Dendritic cell treated with granulocyte-macrophage colony-stimulating factor and Interleukin-4, amounts not matched to agents 40 ng/mL and 50 ng/mL, for 4 days (primary cell): ENCODE results near the gene RNASE9.

Experiments
- H3K27ac Mint-ChIP-seq: one replicate; pipeline ENCODE4 v1.8.0; 2022; ENCODE audit warnings: mild to moderate bottlenecking, mixed read lengths
- H3K27me3 Mint-ChIP-seq: one replicate; pipeline ENCODE4 v1.8.0; 2022; ENCODE audit warnings: mild to moderate bottlenecking, mixed read lengths
- H3K36me3 Mint-ChIP-seq: one replicate; pipeline ENCODE4 v1.8.0; 2022; ENCODE audit warnings: low read depth, mixed read lengths
- H3K4me1 Mint-ChIP-seq: one replicate; pipeline ENCODE4 v1.8.0; 2022; ENCODE audit warnings: low read depth, mixed read lengths
- H3K4me3 Mint-ChIP-seq: one replicate; pipeline ENCODE4 v1.8.0; 2022; ENCODE audit warnings: mild to moderate bottlenecking, moderate library complexity, mixed read lengths
- H3K9me3 Mint-ChIP-seq: one replicate; pipeline ENCODE4 v1.8.0; 2022; ENCODE audit warnings: mixed read lengths
- intact Hi-C: fragments of 100-400 bp; cut with micrococcal nuclease; formaldehyde crosslinking; loops from one replicate; pipeline ENCODE4 v1.15.0; 2022

The RNASE9 gene

GRCh38 chr14:20563971-20564370 lies 3.1 kb upstream of the RNASE9 start:
- H3K4me3 Mint-ChIP-seq: no peak overlapping the region
- no peaks in the 10 kb centered on the region for H3K4me1 Mint-ChIP-seq
- intact Hi-C loops: no loop called here
- peaks cover 12% of the 10 kb centered on the region for H3K9me3 Mint-ChIP-seq
- no peaks in the 10 kb centered on the region for H3K27me3 Mint-ChIP-seq
- no peak overlapping the region for H3K27ac Mint-ChIP-seq
- H3K36me3 Mint-ChIP-seq: no peaks in the 10 kb centered on the region

DNA sequence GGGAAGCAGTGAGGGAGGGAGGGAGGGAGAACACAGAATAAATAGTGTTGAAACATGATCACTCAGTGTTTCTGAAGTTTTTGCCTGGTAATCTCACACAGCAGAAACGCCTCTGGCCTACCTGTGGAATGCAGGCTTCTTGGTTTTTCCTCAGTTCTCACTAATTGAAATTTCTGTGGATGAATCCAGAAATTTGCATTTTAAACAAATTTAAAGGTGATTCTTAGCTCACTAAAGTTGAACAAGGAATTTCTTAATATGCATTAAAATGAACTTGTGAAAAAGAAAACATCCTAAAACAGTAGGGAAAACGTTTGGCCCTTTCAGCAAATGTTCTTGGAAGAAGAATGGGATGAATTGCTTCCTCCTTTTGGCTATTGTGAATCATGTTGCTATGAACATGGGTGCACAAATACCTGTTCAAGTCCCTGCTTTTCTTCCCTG lies 1.4 kb downstream of the RNASE9 start:
- H3K9me3 Mint-ChIP-seq: no peaks in the 10 kb centered on the region
- H3K27ac Mint-ChIP-seq: no peak overlapping the region
- H3K4me1 Mint-ChIP-seq: peaks cover 8% of the 10 kb centered on the region
- intact Hi-C loops: no loop called here
- H3K36me3 Mint-ChIP-seq: no peaks in the 10 kb centered on the region
- no peak overlapping the region for H3K4me3 Mint-ChIP-seq
- H3K27me3 Mint-ChIP-seq: peaks cover 1% of the 10 kb centered on the region

- intact Hi-C loops: no loop called here
- H3K4me1 Mint-ChIP-seq: peaks cover 8% of the 10 kb centered on the region
- H3K27me3 Mint-ChIP-seq: peaks cover 1% of the 10 kb centered on the region
- H3K9me3 Mint-ChIP-seq: no peaks in the 10 kb centered on the region
- no peaks in the 10 kb centered on the region for H3K36me3 Mint-ChIP-seq
- H3K27ac Mint-ChIP-seq: no peak overlapping the region
- no peak overlapping the region for H3K4me3 Mint-ChIP-seq
Observed at GRCh38 chr14:20557212-20557542, 3.7 kb downstream of the RNASE9 start.

DNA sequence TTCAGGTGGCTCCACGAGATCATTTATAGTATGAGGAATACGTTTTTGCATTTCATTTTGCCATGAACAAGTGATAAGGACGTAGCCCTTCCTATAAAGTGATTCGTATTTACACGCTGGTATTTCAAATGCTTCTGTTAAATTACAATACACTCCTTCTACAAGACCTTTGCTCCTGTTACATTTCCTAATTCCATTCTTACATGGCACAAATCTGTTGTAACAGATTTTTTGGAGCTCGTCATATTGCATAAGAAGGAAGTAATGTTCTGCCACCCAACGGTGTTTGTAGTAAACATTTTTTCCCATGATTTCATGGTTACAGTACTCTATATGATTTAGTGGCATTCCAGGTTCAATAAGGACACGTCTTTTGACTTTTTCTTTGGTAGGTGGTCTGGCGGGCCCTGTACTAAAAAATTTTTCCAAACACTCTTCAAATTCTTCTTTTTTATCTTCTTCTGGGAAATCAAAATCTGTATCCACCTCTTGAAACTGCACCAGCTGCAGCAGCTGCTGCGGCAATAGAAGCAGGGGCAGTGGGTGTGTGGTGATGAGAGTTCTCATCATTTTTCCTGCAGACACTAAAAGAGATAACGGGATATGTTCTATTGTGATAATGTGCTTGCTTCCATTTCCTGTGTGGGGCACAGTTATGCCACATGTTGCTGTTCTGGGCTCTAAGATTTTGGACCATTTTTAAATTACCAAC lies 4.2 kb downstream of the RNASE9 start:
- H3K4me3 Mint-ChIP-seq: no peak overlapping the region
- intact Hi-C loops: no loop called here
- peaks cover 8% of the 10 kb centered on the region for H3K4me1 Mint-ChIP-seq
- H3K27ac Mint-ChIP-seq: no peak overlapping the region
- H3K9me3 Mint-ChIP-seq: no peaks in the 10 kb centered on the region
- peaks cover 1% of the 10 kb centered on the region for H3K27me3 Mint-ChIP-seq
- H3K36me3 Mint-ChIP-seq: no peaks in the 10 kb centered on the region

- H3K4me1 Mint-ChIP-seq: peaks cover 12% of the 10 kb centered on the region
- intact Hi-C loops: no loop called here
- H3K9me3 Mint-ChIP-seq: no peaks in the 10 kb centered on the region
- H3K36me3 Mint-ChIP-seq: no peaks in the 10 kb centered on the region
- no peak overlapping the region for H3K4me3 Mint-ChIP-seq
- H3K27me3 Mint-ChIP-seq: peaks cover 1% of the 10 kb centered on the region
- no peak overlapping the region for H3K27ac Mint-ChIP-seq
Observed at GRCh38 chr14:20555845-20556244, 5.0 kb downstream of the RNASE9 start.

GRCh38 chr14:20553024-20553423 lies 7.8 kb downstream of the RNASE9 start:
- no peak overlapping the region for H3K27ac Mint-ChIP-seq
- intact Hi-C loops: no loop called here
- H3K4me1 Mint-ChIP-seq: peaks cover 13% of the 10 kb centered on the region
- no peaks in the 10 kb centered on the region for H3K36me3 Mint-ChIP-seq
- no peak overlapping the region for H3K4me3 Mint-ChIP-seq
- peaks cover 1% of the 10 kb centered on the region for H3K27me3 Mint-ChIP-seq
- no peaks in the 10 kb centered on the region for H3K9me3 Mint-ChIP-seq

GRCh38 chr14:20551606-20552005 lies 9.2 kb downstream of the RNASE9 start:
- Mint-ChIP-seq H3K36me3 (no peaks in the 10 kb centered on the region), H3K27ac (no peak overlapping the region), H3K9me3 (no peaks in the 10 kb centered on the region), H3K4me3 (no peak overlapping the region), H3K27me3 (peaks cover 1% of the 10 kb centered on the region), H3K4me1 (peaks cover 7% of the 10 kb centered on the region)
- intact Hi-C loops: no loop called here

GRCh38 chr14:20550926-20551325 lies 9.9 kb downstream of the RNASE9 start:
- Mint-ChIP-seq H3K27me3 (peaks cover 1% of the 10 kb centered on the region), H3K4me3 (no peak overlapping the region), H3K4me1 (peaks cover 6% of the 10 kb centered on the region), H3K9me3 (no peaks in the 10 kb centered on the region), H3K27ac (no peak overlapping the region), H3K36me3 (no peaks in the 10 kb centered on the region)
- intact Hi-C loops: no loop called here

DNA sequence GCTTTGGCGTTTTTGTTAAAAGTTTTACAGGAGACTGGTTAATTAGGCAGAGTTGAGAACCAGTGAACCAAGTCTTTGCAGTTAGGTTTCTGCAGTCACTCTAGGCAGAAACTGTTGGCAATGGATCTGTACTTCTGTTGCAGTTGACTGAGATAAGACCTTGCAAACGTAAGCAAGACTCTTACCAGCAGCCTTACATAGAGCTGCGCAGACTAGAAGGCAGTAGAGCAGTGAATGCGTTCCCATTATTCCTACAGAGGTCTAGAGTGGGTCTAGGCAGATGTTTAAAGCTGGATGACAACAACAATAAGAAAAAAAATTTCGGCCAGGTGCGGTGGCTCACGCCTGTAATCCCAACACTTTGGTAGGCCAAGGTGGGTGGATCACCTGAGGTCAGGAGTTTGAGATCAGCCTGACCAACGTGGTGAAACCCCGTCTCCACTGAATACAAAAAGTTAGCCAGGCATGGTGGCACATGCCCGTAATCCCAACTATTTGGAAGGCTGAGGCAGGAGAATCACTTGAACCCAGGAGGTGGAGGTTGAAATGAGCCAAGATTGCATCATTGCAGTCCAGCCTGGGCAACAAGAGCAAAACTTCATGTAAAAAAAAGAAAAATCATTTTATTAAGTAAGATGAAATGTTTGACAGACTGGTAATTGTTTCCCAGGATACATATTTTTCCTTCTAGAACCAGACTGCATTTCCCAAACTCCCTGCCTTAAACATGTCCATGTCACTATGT lies 12.3 kb downstream of the RNASE9 start:
- no peak overlapping the region for H3K4me3 Mint-ChIP-seq
- no peaks in the 10 kb centered on the region for H3K27me3 Mint-ChIP-seq
- intact Hi-C loops: no loop called here
- peaks cover 6% of the 10 kb centered on the region for H3K4me1 Mint-ChIP-seq
- H3K36me3 Mint-ChIP-seq: no peaks in the 10 kb centered on the region
- no peaks in the 10 kb centered on the region for H3K9me3 Mint-ChIP-seq
- H3K27ac Mint-ChIP-seq: no peak overlapping the region

DNA sequence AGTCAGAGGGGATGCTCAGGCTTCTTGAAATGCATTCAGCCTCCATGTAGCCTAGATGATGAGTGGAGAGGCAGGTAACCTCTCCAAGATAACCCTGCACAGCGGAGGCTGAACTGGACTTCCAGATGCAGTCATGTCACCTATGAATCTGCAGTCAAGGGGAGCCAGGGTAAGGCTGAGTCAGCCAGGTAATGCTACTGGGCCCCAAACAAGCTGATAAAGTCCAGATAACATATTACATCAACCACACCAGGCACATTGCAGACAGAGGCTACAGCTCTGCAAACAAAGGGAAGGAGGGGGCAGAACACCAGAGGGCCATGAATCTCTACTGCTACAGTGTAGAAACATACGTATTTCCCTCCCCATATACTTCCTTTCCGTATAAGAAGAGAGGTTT lies 14.0 kb downstream of the RNASE9 start:
- Mint-ChIP-seq H3K9me3 (no peaks in the 10 kb centered on the region), H3K27ac (no peak overlapping the region), H3K36me3 (no peaks in the 10 kb centered on the region), H3K4me3 (no peak overlapping the region), H3K4me1 (peaks cover 6% of the 10 kb centered on the region), H3K27me3 (no peaks in the 10 kb centered on the region)
- intact Hi-C loops: no loop called here

GRCh38 chr14:20539906-20540305 lies 20.9 kb downstream of the RNASE9 start:
- H3K9me3 Mint-ChIP-seq: no peaks in the 10 kb centered on the region
- no peak overlapping the region for H3K4me3 Mint-ChIP-seq

GRCh38 chr14:20530771-20531571 lies 29.9 kb downstream of the RNASE9 start:
- H3K27me3 Mint-ChIP-seq: peaks cover 4% of the 10 kb centered on the region
- H3K9me3 Mint-ChIP-seq: no peaks in the 10 kb centered on the region
- intact Hi-C loops: loop anchor here (1.0 kb wide), 1 partner anchor 75 kb away; no protein-coding TSS in a partner anchor
- H3K27ac Mint-ChIP-seq: no peak overlapping the region
- H3K4me1 Mint-ChIP-seq: peaks cover 26% of the 10 kb centered on the region
- H3K36me3 Mint-ChIP-seq: no peaks in the 10 kb centered on the region
- H3K4me3 Mint-ChIP-seq: no peak overlapping the region

More at GRCh38 chr14:20539906-20540305, 20.9 kb downstream of the RNASE9 start:
- no peaks in the 10 kb centered on the region for H3K36me3 Mint-ChIP-seq
- H3K27me3 Mint-ChIP-seq: no peaks in the 10 kb centered on the region
- no peak overlapping the region for H3K27ac Mint-ChIP-seq
- intact Hi-C loops: no loop called here
- H3K4me1 Mint-ChIP-seq: no peaks in the 10 kb centered on the region

GRCh38 chr14:20529806-20530205 lies 31.0 kb downstream of the RNASE9 start:
- Mint-ChIP-seq H3K4me1 (peaks cover 26% of the 10 kb centered on the region), H3K27me3 (peaks cover 4% of the 10 kb centered on the region), H3K9me3 (no peaks in the 10 kb centered on the region), H3K36me3 (no peaks in the 10 kb centered on the region), H3K4me3 (no peak overlapping the region), H3K27ac (no peak overlapping the region)
- intact Hi-C loops: loop anchor here (10.0 kb wide), 1 partner anchor 55 kb away; no protein-coding TSS in a partner anchor

- intact Hi-C loops: loop anchor here (10.0 kb wide), 1 partner anchor 49 kb away; no protein-coding TSS in a partner anchor
Observed at GRCh38 chr14:20524027-20524426, 36.8 kb downstream of the RNASE9 start.

More at GRCh38 chr14:20524027-20524426, 36.8 kb downstream of the RNASE9 start:
- Mint-ChIP-seq H3K4me3 (no peak overlapping the region), H3K36me3 (no peaks in the 10 kb centered on the region), H3K27ac (no peak overlapping the region), H3K9me3 (no peaks in the 10 kb centered on the region), H3K27me3 (peaks cover 2% of the 10 kb centered on the region), H3K4me1 (peaks cover 14% of the 10 kb centered on the region)
